Inferior parietal cortex (tissue), 1 donor: ENCODE measurements around the gene CCND1.

Source experiments
- DNase-seq: peaks from one replicate; pipeline ENCODE4 v3.0.0-alpha.2; 2016; ENCODE audit errors: extremely low spot score

CCND1 gene

DNA sequence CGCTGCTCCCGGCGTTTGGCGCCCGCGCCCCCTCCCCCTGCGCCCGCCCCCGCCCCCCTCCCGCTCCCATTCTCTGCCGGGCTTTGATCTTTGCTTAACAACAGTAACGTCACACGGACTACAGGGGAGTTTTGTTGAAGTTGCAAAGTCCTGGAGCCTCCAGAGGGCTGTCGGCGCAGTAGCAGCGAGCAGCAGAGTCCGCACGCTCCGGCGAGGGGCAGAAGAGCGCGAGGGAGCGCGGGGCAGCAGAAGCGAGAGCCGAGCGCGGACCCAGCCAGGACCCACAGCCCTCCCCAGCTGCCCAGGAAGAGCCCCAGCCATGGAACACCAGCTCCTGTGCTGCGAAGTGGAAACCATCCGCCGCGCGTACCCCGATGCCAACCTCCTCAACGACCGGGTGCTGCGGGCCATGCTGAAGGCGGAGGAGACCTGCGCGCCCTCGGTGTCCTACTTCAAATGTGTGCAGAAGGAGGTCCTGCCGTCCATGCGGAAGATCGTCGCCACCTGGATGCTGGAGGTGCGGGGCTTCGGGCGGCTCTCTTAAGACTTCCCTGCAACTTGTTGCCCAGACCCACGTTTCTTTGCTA, at the start of gene CCND1:
Gene CCND1, plus strand, starts transcription at position 162 of the 587 bp plus-strand sequence. Its CDS starts 158 bp downstream, at position 320.
- peak; percentile 29 for DNase-seq

DNA sequence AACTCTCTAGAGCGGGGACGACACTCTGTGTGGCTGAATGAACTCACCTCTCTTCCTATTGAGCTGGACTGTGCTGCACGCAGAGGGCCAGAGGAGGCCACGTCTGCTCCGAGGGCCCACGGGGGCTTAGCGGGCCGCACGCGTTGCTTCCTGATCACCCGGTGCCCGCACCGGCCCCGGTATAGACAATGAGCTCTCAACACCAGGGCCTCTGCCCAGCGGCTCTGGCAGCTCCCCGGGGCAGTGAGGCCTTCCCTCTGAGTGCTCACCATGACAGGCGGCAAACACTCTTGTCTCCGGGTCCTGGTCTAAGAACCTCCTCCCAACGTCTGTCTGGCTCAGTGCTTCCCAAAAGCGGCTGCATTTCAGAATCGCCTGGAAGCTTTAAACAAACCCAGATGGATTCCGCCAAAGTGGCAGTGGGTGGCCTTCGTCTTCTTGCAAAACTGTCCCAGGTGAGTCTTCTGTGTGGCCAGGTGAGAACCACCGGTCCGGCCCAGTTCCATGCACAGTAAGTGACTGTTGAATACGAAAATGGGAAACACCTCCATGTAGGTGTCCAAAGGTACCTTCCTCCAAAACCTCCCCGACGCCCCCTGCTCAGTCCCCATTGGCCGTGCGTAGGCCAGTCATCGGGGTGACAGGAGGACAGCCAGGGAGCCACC, 47.8 kb upstream of the CCND1 start:
- DNase-seq = no peak

DNA sequence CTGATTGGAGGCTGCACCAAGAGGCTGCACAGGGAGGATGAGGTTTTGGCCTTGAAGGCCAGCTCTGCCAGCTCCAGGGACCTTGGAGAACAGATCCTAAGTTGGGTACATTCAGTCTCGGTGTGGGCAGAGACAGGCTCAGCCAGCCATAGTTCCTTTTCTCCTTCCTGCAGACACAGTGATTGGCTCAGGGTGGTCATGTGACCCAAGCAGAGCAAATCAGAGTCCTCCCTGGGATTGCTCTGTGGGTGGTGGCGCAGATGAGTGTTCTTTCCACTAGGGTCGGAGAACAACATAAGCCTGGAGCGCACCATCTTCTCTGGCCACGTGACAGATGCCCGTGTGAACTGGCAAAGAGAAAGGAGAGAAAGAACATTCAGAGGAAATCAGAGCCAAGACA, 47.1 kb upstream of the CCND1 start:
- no peak for DNase-seq

DNA sequence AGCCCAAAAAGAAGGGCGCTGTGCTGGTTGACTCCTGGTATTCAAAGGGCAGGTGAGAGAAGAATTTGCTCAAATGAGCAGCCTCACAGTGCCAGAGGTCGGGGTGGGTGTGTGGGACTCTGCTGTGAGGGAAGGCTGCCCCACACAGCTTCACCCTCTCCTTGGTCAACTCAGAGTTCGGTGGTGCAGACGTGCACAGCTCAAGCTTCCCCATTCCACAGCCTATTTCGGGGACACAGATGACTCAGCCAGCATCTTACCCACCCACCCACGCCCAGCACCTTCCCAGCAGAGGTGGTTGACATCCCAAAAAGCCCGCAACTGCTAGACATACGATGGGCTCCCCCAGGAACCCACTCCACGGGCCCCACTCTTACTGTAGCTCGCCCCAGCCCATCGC, 46.5 kb upstream of the CCND1 start:
- DNase-seq = no peak

DNA sequence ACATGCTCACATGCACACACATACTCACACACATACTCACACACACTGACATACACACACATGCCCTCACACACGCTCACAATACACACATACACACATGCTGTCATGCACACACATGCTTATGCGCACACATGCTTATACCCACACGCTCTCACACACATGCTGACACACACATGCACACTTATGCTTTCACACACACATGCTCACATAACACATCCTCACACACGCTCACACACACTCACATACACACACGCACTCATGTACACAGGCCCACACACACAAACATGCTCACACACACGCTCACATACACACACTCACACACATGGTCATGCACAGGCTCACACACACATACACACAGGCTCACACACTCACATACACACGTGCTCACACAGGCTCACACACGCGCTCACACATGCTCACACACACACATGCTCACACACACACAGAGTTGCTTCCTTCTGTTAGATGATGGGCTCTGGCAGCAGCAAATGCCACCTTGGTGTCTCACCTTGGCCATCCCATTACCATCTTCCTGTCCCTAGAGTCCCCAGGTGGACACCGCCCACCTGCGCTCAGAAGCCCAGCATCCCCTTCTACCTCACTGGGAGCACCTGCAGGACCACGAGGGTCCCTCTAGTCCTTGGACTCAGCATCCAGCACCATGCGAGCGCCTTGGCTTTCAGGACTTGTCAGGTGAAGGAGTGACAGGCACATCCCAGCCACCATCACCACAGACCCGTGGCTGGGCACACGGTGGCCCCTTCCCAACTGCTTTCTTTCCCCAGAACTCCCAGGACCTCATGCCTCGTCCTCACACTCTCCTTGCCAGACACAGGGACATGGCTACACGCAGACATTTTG, 44.9 kb upstream of the CCND1 start:
- DNase-seq = no peak

DNA sequence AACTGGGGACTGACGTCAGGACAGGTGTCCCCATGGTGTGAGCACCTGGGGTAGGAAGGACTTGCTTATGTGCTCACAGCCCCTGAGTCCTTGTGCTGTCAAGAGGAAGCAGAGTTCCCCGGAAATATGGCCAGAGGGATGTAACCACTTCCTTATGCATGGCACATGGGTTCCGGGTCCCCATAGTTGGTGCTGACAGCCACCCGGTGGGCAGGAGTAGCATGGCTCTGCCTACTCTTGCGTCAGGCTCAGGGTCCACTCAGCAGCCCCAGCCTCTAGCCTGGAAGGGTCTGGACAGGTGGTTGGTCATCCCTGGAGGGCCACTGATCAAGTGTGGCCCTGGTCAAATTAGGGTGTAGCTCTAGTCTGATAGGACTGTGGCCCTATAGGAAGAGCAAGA, 42.8 kb upstream of the CCND1 start:
- DNase-seq = no peak

DNA sequence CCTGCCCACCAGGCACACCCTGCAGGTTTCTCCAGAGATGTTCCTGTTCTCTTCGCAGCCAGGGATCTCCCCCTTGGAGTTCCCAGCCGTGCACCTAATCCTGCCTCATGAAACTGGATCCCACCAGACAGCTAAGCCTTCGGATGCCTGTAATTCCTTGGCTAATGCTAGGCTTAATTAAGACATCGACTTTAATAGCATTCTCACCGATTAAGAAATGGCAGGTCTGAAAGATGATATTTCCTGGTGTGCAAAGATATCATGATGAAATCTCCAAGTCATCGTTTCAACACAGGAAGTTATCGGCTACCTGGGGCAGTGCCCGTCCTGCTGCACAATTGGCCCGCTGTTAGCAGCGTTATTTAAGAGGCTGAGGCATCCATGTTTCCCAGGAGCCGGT, 41.5 kb upstream of the CCND1 start:
- DNase-seq = no peak

DNA sequence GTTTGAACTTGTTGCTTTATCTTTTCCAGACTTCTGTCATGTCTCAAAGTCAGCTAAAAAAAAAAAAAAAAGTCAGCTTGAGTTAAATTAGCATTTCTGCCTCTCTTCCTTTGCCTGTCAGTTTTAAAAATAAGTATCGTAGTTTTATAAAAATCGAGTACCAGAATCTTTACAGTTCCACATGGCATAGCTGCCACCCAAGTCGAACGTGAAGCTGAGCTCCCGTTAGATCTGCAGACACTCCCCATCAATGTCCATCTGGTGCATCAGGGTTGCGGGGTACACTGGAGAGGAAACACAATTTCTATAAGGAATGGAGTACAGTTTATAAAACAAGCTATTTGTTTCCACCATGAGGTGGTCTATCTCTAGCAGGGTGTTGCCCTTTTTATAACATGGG, 41.0 kb upstream of the CCND1 start:
- DNase-seq = no peak

DNA sequence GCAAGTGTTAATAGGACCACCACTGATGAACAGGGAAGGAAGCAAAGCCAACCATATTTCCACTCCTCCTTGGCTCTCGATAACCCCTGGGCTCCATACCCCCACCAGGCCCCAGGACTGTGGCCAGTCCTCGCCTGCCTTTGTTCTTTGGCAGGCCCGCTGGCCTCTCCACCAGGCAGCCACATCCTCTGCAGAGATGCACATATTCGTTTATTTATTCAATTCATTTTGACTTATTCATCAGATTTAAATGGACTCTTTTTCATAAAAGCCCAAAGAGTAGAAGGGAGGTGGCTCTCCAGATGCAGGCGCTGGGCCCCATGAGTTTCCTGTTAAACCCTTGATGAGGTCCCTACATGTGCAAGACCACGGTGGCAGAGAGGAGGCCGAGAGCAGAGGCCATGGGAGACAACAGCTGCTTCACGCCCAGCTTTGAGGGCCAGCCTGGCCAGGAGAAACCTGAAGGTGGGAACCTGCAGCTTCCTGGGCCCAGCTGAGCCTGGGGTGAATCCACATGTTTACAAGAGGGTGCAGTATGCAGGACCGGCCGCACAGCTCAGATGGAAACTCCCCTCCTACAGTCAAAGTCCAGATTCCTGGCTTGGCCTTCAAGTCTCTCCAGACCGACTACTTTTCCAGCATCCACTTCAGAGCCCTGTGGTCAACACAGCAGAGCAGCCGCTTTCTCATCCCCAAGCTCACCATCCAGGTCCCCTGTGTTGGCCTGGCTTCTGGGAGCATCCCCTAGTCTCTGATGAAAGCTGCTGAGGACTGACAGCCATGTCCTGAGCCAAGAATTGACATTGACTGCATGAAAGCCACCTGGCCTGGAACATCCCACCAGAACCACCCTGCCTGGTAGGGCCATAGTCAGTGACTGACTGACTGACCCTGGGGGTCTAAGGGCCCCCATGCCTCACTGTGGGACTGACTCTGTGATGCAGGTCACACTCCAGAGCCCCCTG, 39.7 kb upstream of the CCND1 start:
- no peak for DNase-seq

DNA sequence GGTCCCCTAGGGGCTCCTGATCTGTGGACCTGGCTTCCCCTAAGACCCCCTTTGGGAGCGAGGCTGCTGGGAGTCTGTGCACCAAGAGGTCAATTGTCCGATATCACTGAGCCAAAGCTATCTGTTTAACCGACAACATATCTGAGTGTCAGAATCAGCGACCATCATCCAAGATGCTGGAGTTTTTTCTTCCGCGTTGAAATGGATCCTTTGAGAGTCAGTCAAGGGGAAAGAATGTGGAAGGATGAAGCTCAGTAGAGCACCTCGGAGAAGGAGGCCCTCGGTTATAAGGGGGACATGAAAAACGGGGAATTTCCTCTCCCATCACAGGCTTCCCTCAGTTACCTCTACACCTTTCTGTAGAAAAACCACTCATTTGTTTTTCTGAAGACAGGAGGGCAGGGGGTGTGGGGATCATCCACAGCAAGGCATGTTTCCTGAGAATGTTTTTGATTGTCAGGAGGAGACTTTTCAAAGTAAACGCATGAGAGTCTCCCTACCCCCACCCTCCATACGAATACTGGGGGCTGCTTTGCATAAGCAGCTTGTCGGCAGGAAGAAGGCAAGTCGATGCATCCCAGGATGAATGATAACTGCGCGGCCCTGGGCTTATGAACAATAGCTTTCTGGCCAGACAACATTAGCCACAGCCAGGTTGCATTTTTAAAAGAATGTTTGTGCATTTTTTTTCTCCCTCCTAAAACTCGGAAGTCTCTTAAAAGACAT, 37.7 kb upstream of the CCND1 start:
- no peak for DNase-seq

DNA sequence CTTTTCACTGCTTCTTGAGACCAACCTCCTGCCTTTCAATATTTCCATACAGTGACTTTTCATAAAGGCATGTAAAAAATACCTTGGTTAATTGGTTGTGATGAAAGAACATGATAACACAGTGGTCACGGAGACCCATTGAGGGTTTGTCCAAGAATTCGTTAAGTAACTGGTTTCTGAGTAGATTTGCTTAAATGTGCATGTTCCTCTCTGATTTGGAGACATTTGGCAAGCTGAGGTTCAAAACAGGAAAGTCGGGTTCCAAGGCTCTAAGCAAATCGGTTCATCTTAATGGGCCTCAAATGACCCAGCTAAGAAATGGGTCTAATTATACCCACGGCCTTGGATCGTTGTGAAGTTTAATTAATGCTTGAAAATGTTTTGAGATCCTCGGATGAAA, 36.9 kb upstream of the CCND1 start:
- DNase-seq = no peak

DNA sequence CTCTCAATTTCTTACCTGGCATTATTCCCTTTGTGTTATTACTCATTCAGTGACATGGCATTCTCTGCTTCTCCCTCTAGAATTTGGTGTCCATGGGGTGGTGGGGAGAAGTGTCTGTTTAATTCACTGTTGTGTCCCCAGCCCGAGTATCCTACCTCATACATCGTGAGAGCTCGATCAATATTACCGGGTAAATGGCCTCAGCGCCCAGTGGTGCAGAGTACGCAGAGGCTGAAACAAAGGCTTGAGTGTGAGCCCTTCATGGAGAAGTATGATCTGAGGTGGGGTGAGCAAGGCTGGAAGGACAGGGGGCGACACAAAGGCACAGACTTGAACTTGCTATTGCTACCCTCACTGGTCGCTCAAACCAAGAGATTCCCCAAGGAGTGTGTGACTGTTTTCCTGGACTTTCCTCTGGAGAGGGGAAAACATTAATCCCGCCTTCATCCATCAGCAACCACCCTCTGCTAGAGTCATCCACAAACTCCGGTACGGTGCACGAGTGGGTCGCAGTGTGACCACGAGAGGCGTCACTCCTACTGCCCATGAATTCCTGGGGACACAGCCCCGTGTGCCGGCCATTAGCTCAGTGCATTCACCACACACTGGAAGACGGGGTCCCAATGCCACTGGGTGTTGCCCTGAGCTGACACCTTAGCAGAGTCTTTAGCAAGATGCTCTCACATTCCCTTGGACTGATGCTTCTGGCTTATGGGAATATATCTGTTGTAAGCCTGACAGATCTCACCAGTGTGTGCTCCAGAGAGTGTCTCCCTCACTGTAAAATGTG, 35.0 kb upstream of the CCND1 start:
- no peak for DNase-seq

DNA sequence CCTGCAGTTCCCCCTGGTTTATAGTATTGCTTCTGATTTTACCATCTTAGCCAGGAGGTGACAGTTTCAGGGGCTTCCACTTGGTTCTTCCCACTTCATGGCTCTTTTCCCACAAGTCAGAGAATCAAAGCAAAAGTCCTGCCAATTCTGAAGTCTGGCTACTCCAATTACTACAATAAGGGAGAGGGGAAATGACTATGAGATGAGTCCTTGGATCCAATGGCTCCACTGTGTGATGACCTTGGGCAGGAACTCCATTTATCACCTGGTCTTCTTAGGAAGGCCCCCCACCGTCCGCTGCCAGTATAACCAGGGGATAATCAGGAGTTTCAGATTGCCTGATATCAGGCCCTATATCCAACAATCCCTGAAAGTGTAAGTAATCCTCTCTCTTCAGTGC, 31.6 kb upstream of the CCND1 start:
- DNase-seq = no peak

DNA sequence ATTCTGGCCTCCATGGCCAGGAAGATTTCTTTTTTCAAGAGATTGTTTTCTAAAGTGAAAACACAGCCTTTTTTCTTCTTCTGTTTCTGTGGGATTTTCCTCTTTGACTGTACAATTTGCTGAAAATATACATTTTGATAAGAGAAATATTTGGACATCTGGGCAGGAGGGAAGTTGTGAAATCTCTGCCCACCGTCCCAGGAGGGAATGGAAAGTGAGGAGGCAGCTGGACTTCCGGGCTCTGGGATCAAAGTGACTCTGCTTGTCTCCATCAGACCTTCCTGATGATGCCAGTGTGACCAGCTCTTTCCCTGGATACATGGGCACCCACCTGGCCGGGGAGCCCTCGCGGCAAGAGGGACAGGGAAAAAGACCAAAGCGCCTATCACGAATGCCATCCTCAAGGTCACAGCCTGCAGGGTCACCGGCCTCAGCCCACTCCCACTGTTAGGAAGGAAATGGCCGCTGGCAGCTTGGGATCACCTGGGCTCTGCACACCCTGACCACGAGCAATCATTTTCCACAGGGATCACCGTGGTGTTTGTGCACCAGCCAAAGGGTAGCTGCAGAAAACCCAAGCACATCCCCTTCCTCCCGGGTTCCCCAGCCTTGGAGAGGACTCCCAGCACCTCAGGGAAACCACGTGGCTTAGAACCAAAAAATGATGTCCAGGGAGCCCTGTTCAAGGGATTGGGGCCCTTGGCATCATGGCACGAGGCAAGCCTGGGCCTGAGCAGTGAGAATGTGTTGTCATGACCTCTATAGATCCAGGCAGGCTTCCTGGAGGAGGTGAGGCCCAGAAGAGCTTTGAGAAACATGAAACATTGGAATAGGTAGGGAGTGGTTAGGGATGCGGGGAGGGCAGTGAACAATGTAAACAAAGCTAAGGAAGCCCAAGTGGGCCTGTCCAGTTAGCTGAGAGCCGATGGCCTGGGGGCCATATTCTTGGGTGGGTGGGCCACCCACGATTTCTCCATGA, 29.1 kb upstream of the CCND1 start:
- DNase-seq = no peak

DNA sequence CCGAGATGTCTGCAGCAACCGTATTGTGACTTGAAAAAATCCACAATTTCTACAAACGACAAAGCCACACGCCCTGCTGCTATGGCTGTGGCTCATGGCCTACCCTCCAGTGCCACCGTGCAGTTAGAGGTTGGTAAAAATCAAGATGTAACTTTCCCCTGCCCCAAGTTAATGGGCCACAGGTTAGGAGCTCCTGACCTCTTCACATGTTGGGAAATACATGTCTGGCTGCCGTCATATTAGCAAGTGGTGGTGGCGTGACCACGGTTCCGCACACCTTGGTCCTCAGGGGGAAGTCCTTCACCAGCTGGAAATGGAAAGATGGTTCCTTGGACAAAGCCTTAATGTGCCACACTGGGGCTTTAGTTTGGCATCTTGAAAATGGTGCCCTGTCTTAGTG, 27.4 kb upstream of the CCND1 start:
- no peak for DNase-seq

DNA sequence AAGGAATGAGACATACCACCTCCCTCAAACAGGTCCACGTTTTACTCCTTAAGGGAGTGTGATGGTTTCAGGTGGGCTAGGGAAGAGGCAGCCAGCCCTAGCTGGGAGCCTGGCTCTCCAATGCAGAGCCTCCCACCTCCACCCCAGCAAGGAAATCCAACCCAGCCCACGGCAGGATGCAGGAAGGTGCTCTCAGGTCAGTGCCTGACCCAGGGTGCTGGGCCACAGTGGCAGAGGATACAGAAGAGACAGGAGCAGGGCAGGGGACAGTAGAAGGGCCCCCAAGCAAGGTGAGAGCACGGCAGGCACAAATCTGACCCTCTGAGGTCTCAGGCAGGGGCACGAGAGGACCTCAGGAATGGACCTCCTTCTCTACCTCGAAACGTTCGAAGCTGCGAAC, 26.9 kb upstream of the CCND1 start:
- DNase-seq = no peak

DNA sequence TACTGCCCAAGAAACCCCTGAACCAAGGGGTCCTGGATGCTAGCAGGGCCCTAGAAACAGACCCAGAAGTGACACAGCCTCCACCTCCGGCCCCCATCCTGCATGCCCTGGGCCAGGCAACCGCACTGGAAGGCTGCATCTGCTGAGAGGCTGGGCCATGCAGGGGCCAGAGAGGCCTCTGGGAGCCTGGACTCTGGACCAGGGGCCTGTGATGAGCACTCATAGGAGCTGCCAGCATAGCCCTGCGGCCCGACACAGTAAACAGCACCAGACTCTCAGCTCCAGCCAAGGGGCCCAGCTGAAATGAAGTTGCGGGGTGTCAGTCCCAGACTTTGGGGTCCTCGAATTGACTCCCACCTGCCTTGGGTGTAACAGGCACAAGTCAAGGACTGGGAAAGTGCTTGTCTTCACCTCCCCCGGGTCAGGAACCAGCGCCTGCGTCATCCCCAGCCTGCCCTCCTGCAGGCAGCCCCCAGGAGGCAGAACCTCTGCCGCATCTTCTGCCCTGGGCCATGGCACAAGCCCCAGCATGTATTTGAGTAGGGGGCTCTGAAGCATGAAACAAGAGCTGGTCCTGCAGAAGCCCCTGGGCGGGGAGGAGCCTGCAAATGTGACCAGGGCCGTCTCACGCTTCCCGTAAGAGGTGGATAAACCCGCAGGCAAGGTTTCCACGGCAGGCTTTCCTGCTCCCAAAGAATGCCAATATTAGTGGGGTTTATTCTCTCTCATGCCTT, 25.2 kb upstream of the CCND1 start:
- DNase-seq = no peak

DNA sequence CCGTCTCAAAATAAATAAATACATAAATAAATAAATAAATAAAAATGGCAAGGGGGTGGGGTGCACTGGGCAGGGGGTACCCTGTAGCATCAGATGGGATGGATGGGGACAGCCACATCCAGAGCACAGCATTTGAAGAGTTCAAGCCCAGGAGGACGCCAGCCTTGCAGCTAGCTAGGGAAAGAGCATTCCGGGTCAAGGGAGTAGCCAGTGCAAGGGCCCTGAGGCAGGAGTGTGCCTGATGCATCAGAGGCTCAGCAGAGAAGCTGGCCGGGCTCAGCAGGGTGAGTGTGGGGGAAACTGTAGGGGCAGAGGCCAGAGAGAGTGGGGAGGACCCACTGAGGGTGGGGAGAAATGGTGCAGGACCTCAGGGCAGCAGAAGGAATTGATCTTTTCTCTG, 23.7 kb upstream of the CCND1 start:
- DNase-seq = no peak
